Frontal cortex (tissue), 4 donors: Measurements from ENCODE around the gene RAD51C. TPM values are rescaled to one million over a fixed set of nuclear protein-coding genes. Genes with fewer than 3 reads are reported as not detected.

Experiments used
- DNase-seq, 2 donors: peaks; one replicate each; pipeline ENCODE4 v3.0.0; 2012; ENCODE audit warnings: low spot score in 2 of 2
- FAIRE-seq: peaks from 2 replicates; lab custom pipeline; 2012; peaks lifted over from hg19 to GRCh38; lab: Jason Lieb, UNC
- small RNA-seq: library from RNA; depleted of rRNA; stranded (forward); fragments of <200 nt; gene quantifications from one replicate; pipeline ENCODE3, GENCODE V24; 2014
- total RNA-seq: library from RNA; depleted of rRNA; stranded (reverse); fragments of >200 nt; gene quantifications from one replicate; pipeline ENCODE4 v1.2.3, GENCODE V29; 2014
- donor health status: control.
- donor health status: control.
- donor health status: control.

Gene RAD51C
- total RNA-seq, 1 donor from 2014 or later = 36.3 TPM

DNA sequence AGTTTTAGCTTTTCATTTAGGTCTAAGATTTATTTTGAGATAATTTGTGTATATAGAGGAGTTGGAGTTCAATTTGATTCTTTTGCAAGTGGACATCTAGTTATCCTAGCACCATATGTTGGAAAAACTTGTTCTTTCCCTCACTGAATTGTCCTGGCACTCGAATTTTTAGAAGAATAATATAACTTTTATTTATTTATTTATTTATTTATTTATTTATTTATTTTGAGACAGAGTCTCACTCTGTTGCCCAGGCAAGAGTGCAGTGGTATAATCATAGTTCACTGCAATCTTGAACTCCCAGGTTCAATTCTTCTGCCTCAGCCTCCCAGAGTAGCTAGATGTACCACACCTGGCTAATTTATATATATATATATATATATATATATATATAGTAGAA is 92.7 kb downstream of the RAD51C start:
- DNase-seq (no peak), FAIRE-seq (no peak)

Small RNA genes within 50 kb of the gene (small RNA-seq; reads per million reads assigned to genes)
- gene AC011195.1 (not detected), gene AC025521.1 (not detected), gene RF00017 (not detected), gene RNU1-108P (not detected), gene RNU1-52P (not detected), gene RNU1-85P (not detected)

Other genes with a start within 250 kb of the RAD51C start
- under 0.01 TPM for gene HSF5, start 204.2 kb upstream of the RAD51C start, total RNA-seq
- gene MTMR4, start 178.0 kb upstream of the RAD51C start, total RNA-seq = 126 TPM
- under 0.01 TPM for gene TEX14, start 557 bp upstream of the RAD51C start, total RNA-seq
- 51.4 TPM for gene PPM1E, start 63.3 kb downstream of the RAD51C start, total RNA-seq